SH-SY5Y (cell line): Measurements from ENCODE around the gene TOM1L2.

ENCODE experiments used
- GATA2 ChIP-seq: IDR thresholded peaks from 2 replicates; pipeline ENCODE4 v1.6.1; 2011; ENCODE audit warnings: mild to moderate bottlenecking, low read depth, low read length
- GATA3 ChIP-seq: IDR thresholded peaks from 2 replicates; pipeline ENCODE4 v1.6.1; 2011; ENCODE audit warnings: low read depth, mild to moderate bottlenecking, low read length, moderate library complexity

- no peak for TF ChIP-seq GATA3
- no peak for TF ChIP-seq GATA2
These were observed 67.2 kb downstream of the TOM1L2 start for GRCh38 chr17:17905036-17905320.
